Raji (cell line): Measurements from ENCODE around the gene OPCML.

ENCODE experiments used
- POLR2A ChIP-seq: IDR thresholded peaks from 2 replicates; pipeline ENCODE4 v1.6.1; 2011; ENCODE audit warnings: low read depth, low read length, control low read depth; ENCODE audit not compliant: insufficient read depth

The OPCML gene

GRCh38 chr11:133548641-133549040 lies 16.3 kb upstream of the OPCML start:
- no peak for TF ChIP-seq POLR2A

DNA sequence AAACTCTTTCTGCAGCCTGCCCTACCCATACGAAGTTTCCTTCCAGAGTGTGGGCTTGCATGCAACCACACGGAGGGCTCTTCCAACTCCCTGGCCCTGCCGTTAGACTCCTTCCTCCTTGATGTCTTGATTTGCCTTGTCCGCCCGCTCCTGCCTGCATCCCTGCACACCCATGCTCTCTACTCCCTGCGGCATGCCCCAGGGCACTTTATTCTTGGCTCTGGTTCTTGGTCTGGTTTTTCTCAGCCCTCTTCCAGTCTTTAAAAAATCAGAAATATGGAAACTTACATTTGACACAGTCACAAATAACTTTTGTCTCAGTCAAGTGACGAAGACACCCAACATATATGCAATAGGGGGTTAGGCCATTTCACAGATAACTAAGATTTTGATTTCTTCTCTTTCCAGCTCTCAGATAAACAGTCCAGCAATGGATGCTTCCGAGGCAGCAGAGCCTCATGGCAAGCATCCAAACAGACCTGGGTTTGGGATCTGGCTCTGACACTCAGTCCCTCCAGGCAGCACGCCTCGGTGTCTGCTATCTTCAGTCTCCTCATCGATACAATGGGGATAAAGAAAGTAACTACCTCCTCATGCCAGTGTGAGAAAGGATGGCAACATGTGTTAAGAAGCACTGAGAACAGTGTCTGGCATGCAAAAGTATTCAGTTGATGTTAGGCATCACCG lies 15.7 kb upstream of the OPCML start:
- no peak for TF ChIP-seq POLR2A

GRCh38 chr11:133545199-133545803 lies 13.0 kb upstream of the OPCML start:
- no peak for TF ChIP-seq POLR2A

DNA sequence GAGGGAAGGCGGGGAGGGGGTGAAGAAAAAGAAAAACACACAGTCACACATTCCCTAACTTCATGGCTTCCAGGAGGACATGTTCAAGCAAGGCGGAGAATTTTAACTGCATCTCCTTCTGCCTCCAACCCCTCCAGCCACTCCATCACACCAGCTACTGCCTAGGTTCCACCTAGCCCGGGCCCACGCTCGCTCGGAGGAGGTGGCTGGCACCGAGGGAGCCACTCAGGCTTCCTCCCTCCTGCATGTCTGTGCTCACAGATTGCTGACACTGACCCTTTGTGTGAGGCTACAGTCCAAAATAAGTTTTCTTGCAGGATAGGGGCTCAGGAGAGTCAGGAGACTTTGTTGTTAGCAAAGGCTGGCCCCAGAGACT lies 9.4 kb upstream of the OPCML start:
- TF ChIP-seq POLR2A, result no peak

GRCh38 chr11:133541021-133541719 lies 8.9 kb upstream of the OPCML start:
- TF ChIP-seq POLR2A, result no peak

GRCh38 chr11:133536198-133536597 lies 3.9 kb upstream of the OPCML start:
- no peak for TF ChIP-seq POLR2A

GRCh38 chr11:133533205-133533604 lies 904 bp upstream of the OPCML start:
- no peak for TF ChIP-seq POLR2A

DNA sequence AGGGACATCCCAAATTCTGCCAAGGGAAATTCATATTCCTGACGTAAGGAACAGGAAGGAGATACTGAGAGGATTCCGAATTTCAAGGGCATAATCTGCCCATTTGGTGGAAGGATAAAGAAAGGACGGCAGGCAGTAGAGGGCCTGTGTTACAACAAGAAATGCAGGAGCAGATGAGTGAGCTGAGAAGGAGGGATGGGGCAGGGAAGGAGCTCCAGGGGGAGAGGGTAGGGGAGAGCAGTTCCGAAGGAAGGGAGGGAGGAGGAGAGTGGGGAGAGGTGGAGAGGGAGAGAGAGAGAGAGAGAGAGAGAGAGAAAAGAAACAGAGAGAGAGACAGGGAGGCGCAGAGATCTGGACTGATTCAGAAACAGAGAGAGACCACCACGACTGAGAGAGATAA lies 843 bp downstream of the OPCML start:
- TF ChIP-seq POLR2A, result no peak

GRCh38 chr11:133530501-133530835 lies 1.8 kb downstream of the OPCML start:
- no peak for TF ChIP-seq POLR2A

GRCh38 chr11:133529807-133530500 lies 2.3 kb downstream of the OPCML start:
- TF ChIP-seq POLR2A, result no peak

GRCh38 chr11:133526790-133527189 lies 5.5 kb downstream of the OPCML start:
- no peak for TF ChIP-seq POLR2A

DNA sequence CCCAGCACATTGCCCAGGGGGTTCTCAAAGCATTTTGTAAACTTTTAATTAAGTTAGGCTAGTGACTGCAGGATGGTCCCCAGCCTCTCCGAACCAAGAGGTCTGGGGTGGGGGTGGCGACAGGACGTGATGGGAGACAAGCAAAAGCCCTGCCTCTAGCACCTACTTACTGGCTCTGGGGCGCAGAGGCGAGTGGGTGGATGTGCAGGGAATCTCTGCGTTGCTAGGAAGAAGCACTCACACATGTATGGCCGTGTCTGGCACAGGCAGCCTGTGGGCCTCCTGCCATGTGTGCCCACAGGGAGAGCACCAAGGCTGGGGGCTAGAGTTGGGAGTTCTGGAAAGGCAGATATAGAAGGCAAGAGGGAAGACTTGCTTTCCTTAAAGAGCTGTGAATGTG lies 6.3 kb downstream of the OPCML start:
- no peak for TF ChIP-seq POLR2A

- no peak for TF ChIP-seq POLR2A
These were observed 7.8 kb downstream of the OPCML start for GRCh38 chr11:133524488-133524887.

DNA sequence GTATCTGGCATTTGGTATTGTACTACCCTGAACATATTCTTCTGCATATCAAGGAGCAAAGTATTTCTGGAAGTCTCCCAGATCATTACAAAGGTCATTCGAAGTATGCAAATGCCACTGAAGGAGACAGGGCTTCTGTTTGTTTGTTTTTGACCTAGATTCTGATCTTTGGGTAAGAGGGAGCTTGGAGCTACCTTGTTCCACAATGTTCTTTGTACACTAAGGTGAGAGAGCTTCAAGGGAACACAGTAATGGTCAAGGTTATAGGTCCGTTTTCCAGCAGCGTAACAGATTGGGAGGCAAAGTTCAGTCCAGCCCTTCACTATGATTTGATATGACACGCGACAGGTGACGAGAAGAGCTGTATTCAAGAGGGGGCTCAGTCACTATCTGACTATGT lies 10.0 kb downstream of the OPCML start:
- no peak for TF ChIP-seq POLR2A

GRCh38 chr11:133521502-133521901 lies 10.8 kb downstream of the OPCML start:
- TF ChIP-seq POLR2A, result no peak

DNA sequence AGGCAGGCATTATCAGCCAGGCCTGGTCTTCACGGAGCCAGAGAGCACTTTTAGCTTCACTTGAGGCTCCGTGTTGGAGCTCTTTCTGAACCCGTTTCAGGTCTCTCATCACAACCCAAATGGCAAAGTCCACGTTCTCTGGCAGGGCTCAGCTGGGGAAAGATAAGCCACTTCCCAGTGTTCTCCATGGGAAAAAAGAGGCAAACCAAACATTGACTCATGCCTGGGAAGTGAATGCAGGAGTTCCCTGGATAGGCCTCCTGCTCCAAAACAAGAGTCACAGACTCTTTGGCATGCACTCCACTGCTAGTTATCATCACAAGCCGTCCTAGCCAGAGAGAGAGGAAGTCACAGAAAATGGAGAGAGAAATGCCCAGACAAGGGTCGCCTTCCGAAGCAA lies 11.6 kb downstream of the OPCML start:
- TF ChIP-seq POLR2A, result no peak
